Measurements from ENCODE around the gene UTP4.
A peak's percentile ranks its signal among the peaks of the same experiment; 100 is the strongest.

UTP4 gene

GRCh38 chr16:69180011-69180338 is 47.5 kb downstream of the UTP4 start:
- DNase-seq = no peak

GRCh38 chr16:69182730-69183416 is 50.4 kb downstream of the UTP4 start:
- no peak for DNase-seq

DNA sequence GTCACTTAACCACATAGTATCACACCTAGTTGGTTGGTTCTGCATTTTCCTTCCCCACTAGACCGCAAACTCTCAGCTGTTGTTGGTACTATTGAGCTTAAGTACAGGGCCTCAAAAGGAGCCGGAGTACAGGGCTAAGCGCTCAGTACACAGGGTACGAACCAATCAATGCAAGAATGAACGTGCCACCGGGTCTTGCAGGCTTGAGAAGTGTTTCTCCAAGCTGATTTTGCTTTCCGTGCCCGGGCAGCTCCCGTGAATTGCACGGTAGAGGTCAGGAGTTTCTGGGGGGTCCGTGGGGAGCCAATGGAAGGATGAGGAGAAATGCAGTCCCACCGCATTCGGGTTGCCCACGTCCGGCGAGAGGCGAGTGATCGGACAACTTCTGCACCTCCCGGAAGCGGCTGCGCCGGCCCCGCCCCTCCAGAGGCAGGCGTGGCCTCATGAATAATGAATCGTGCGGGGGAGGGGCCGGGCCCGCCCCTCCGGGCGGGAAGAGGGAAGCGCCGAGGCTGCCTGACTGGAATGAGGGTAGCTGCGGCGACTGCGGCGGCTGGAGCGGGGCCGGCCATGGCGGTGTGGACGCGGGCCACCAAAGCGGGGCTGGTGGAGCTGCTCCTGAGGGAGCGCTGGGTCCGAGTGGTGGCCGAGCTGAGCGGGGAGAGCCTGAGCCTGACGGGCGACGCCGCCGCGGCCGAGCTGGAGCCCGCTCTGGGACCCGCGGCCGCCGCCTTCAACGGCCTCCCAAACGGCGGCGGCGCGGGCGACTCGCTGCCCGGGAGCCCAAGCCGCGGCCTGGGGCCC is 54.4 kb downstream of the UTP4 start, which contains the start of gene SNTB2:
SNTB2 (plus strand) TSS at position 523 of the 804 bp plus-strand sequence; CDS start at position 526, 3 bp downstream.
- peak; percentile 62 to 63 for DNase-seq

GRCh38 chr16:69187446-69188235 is 55.2 kb downstream of the UTP4 start:
- DNase-seq = peak in 1 of 2 experiments; percentile 2

GRCh38 chr16:69188236-69188549 is 55.7 kb downstream of the UTP4 start:
- DNase-seq = no peak

DNA sequence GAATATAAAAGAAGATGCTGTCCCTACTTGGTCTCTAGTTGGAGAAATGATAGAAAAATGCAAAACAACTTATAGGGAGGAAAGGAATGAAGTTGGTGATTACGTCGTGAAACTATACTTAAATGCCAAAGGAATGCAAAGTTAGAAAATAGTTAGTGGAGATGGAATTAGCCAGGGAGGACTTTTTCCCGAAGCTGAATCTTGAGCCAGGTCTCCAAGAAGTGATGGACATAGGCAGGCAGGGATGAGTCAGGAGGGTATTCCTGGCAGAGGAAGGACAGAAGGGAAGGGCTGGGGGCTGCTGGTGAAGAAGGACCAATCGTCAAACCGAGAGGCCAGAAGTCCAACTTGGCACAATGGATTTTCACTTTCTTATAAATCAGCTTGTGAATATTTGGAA is 56.3 kb downstream of the UTP4 start:
- DNase-seq = no peak

- no peak for DNase-seq
Observed at GRCh38 chr16:69190046-69190588, 57.7 kb downstream of the UTP4 start.

GRCh38 chr16:69190598-69190997 is 58.1 kb downstream of the UTP4 start:
- DNase-seq = no peak

- no peak for DNase-seq
Observed at GRCh38 chr16:69191136-69191535, 58.7 kb downstream of the UTP4 start.

- DNase-seq = no peak
Observed at GRCh38 chr16:69193855-69194254, 61.4 kb downstream of the UTP4 start.

GRCh38 chr16:69194488-69194887 is 62.0 kb downstream of the UTP4 start:
- no peak for DNase-seq

GRCh38 chr16:69195369-69196029 is 63.0 kb downstream of the UTP4 start:
- peak; percentile 2 to 6 for DNase-seq

- no peak for DNase-seq
Observed at GRCh38 chr16:69197573-69197972, 65.1 kb downstream of the UTP4 start.

DNA sequence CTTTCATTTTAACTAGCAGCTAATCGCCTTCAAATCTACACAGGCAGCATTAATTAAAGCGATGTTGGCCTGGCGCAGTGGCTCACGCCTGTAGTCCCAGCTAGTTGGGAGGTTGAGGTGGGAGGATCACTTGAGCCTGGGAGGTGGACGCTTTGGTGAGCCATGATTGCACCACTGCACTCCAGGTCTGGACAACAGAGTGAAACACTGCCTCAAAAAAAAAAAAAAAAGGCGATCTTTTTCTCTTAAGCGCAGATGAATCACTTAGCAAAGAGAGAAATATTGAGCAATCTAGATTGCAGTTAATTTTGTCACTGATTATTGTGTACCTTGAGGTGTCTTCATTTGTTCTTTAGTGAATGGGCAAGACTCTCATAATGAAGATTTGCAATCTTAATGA is 66.9 kb downstream of the UTP4 start:
- DNase-seq = no peak

DNA sequence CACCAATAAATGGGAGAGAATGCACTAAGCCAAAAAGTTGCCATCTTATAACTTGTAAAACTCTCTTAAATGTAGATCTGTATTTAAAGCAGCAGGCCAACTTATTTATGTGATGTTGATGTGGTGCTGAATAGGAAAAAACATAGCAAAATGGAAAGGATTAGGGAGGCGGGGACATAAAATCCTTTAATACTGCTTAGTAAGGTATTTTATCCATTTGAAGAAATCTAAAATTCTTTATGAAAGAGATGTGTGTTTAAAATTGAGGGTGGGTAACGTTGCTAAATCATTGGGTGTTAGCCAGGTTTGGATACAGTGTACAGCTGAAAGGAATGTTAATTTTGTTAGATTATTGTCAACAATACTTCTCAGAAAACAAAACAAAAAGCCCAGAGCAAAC is 68.8 kb downstream of the UTP4 start:
- no peak for DNase-seq

DNA sequence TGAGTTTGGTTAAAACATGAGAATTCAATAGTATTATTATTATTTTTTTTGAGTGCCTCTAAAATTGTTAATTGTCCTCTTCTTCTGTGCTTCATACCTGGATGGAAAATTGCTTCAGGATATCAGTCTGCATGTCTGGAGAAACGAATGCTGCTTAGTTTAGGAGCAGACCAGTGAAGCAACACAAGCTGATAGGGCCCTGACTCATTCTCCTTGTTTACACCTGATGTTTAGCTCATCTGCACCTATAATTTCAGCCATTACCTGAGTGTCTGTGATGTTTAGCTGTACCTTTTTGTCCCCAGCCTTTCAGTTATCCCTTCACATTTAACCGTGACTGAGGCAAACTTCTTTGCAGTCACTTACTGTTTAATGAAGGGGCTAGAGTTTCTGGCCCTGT is 69.3 kb downstream of the UTP4 start:
- DNase-seq = no peak

GRCh38 chr16:69204172-69204571 is 71.7 kb downstream of the UTP4 start:
- no peak for DNase-seq

DNA sequence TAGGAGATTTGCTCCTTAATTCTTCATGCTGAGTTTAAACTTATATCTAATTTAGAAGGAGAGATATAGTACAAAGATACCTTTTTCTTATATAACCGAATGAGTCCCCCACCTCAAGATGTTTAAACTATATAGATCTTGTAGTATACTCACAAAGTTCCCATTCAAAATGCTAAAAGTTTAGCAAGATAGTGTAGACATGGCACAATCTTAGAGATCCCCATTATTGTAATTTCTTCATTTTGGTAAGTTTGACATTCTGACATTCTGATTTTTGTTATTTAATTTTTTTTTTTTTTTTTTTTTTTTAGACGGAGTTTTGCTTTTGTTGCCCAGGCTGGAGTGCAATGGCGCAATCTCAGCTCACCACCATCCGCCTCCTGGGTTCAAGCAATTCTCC is 77.3 kb downstream of the UTP4 start:
- DNase-seq = no peak

GRCh38 chr16:69217433-69217832 is 85.0 kb downstream of the UTP4 start:
- no peak for DNase-seq
